Neutrophil (primary cell): Measurements from ENCODE around the gene AQP1.

Source experiments
- H3K27ac ChIP-seq: fragments of 200-600 bp; sonication (generic); 2 replicates; pipeline ENCODE4 v1.5.1; 2016; ENCODE audit warnings: mild to moderate bottlenecking, moderate library complexity
- H3K27me3 ChIP-seq: fragments of 200-600 bp; sonication (generic); 2 replicates; pipeline ENCODE4 v1.6.0; 2016; ENCODE audit warnings: mild to moderate bottlenecking
- H3K36me3 ChIP-seq: fragments of 200-600 bp; sonication (generic); 2 replicates; pipeline ENCODE4 v1.5.1; 2017
- H3K4me1 ChIP-seq, 2 experiments: fragments of 200-600 bp in 1 of 2; sonication (generic) in 1 of 2; 1 replicate in 1 of 2; 2 replicates in 1 of 2; pipeline versions ENCODE4 v1.5.1 to v1.6.1; 2013 to 2016; ENCODE audit warnings: low read depth in 1 of 2, low read length in 1 of 2, mild to moderate bottlenecking in 1 of 2, moderate library complexity in 1 of 2; ENCODE audit not compliant: control insufficient read depth in 1 of 2, insufficient read depth in 1 of 2
- H3K4me3 ChIP-seq, 2 experiments: fragments of 200-600 bp in 1 of 2; sonication (generic) in 1 of 2; 1 replicate in 1 of 2; 2 replicates in 1 of 2; pipeline ENCODE4 v1.5.1; 2013 to 2016; ENCODE audit warnings: low read depth in 1 of 2, low read length in 1 of 2, mild to moderate bottlenecking in 1 of 2, moderate library complexity in 1 of 2
- H3K9me3 ChIP-seq: fragments of 200-600 bp; sonication (generic); 2 replicates; pipeline ENCODE4 v1.5.1; 2016
- TF ChIP-seq, protein P1 (sequence below): fragments of 200-600 bp; sonication (generic); IDR thresholded peaks from 2 replicates; pipeline ENCODE4 v1.5.1; 2016; ENCODE audit warnings: antibody characterized with exemption

The AQP1 gene

DNA sequence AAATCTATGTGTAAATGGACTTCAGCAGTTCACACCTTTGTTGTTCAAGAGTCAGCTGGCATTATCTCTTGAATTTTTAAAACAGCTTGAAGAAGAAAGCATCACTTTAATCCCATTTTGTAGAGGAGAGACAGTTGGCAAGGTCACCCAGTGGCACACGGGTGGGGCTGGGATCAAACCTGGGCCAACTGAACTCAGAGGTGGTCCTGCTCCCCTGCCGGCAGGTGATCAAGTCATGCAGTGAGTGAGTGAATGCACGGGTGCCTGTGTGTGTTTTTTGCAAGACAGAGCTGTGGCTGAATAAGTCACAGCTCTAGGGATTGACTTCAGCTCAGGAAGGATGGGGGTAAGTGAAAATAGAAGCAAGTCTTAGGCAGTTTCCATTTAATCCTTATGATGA, 61.6 kb downstream of the AQP1 start:
- peaks cover 15% of the 10 kb centered on the region for H3K27me3 ChIP-seq
- no peaks in the 10 kb centered on the region for H3K9me3 ChIP-seq
- no peak overlapping the region for H3K4me3 ChIP-seq
- no peaks in the 10 kb centered on the region for H3K4me1 ChIP-seq
- TF ChIP-seq, protein P1, sequence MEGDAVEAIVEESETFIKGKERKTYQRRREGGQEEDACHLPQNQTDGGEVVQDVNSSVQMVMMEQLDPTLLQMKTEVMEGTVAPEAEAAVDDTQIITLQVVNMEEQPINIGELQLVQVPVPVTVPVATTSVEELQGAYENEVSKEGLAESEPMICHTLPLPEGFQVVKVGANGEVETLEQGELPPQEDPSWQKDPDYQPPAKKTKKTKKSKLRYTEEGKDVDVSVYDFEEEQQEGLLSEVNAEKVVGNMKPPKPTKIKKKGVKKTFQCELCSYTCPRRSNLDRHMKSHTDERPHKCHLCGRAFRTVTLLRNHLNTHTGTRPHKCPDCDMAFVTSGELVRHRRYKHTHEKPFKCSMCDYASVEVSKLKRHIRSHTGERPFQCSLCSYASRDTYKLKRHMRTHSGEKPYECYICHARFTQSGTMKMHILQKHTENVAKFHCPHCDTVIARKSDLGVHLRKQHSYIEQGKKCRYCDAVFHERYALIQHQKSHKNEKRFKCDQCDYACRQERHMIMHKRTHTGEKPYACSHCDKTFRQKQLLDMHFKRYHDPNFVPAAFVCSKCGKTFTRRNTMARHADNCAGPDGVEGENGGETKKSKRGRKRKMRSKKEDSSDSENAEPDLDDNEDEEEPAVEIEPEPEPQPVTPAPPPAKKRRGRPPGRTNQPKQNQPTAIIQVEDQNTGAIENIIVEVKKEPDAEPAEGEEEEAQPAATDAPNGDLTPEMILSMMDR = no peak
- no peak overlapping the region for H3K27ac ChIP-seq
- no peaks in the 10 kb centered on the region for H3K36me3 ChIP-seq

DNA sequence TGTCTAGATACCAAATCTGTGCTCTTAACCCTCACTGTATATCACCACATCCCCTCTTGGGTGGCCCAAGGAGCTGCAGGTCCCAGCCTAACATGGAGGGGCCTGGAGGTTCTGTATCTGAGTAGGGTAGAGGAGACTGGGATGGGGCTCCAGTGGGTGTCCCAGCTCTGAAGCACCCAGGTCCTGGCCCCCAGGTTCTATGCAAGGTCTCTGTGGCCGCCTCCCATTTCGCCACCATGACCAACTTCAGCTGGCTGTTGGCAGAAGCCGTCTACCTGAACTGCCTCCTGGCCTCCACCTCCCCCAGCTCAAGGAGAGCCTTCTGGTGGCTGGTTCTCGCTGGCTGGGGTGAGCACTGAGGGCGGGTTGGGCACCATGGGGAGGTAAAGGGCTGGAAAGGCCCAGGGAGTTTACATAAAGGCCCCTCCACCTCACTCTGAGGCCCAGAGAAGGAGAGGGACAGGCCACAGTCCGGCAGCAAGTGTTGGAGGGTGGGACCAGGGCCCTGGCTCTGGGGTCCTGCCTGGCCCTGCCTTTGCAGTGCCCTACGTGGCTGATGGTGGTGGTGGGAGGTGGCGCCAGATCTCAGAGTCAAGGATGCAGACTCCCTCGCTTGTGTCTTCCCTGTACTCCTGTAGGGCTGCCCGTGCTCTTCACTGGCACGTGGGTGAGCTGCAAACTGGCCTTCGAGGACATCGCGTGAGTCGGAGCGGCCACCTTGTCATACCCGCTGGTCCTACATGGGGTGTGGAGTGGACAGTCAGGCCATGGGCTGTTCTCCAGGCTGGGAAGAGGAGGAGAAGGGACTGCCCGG, 62.3 kb downstream of the AQP1 start:
- no peaks in the 10 kb centered on the region for H3K9me3 ChIP-seq
- H3K27ac ChIP-seq = no peak overlapping the region
- no peaks in the 10 kb centered on the region for H3K4me1 ChIP-seq
- no peaks in the 10 kb centered on the region for H3K36me3 ChIP-seq
- peaks cover 15% of the 10 kb centered on the region for H3K27me3 ChIP-seq
- TF ChIP-seq, protein P1 = no peak
- no peak overlapping the region for H3K4me3 ChIP-seq

DNA sequence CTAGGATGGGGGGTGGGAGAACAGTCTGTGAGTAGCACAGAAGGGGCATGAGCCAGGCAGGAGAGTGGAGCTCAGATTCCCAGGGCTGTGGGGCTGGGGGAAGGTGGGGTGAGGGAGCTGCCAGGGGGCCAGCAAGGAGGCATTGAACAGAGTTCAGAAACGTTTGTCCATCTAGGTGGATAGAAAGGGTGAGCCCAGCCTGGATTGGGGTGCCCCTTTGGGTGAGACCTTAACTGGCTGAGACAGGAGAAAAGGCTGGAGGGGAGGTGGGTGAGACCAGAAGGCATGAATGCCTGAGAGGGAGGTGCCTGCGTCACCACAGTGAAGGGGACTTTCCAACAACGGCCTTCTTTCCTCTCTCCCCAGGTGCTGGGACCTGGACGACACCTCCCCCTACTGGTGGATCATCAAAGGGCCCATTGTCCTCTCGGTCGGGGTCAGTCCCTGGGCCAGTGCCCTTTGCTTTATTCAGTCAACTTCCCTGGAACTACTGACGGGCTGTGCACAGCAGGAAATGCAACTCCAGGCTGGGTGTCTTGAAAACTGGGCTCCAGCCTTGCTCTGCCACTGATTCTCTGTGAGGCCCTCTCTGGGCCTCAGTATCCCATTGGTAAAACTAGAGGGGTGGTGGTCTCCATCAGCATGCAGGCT, 63.1 kb downstream of the AQP1 start:
- Histone ChIP-seq H3K4me3 (no peak overlapping the region), H3K36me3 (no peaks in the 10 kb centered on the region), H3K9me3 (no peaks in the 10 kb centered on the region), H3K27me3 (peaks cover 15% of the 10 kb centered on the region), H3K27ac (no peak overlapping the region), H3K4me1 (no peaks in the 10 kb centered on the region)
- TF ChIP-seq, protein P1 = no peak
